Testis (tissue), 3 donors: Measurements from ENCODE around the gene PAPSS2. TPM values are rescaled to one million over a fixed set of nuclear protein-coding genes. Genes with fewer than 3 reads are reported as not detected.
"Not testable (repeated sequence)": the region's sequence is repeated elsewhere in the genome, so short reads cannot be mapped to it uniquely, and the experiment has no call there.

Experiments used
- DNase-seq: peaks from one replicate; pipeline ENCODE4 v3.0.0-alpha.2; 2019
- H3K27ac ChIP-seq, 2 donors: fragments of 200-600 bp; sonication (generic); one replicate each; pipeline ENCODE4 v1.5.1; 2019
- H3K27me3 ChIP-seq: fragments of 200-600 bp; sonication (generic); one replicate; pipeline ENCODE4 v1.5.1; 2019
- H3K36me3 ChIP-seq: fragments of 200-600 bp; sonication (generic); one replicate; pipeline ENCODE4 v1.5.1; 2017; ENCODE audit warnings: low read depth; ENCODE audit errors: missing control alignments
- H3K4me1 ChIP-seq: fragments of 200-600 bp; sonication (generic); one replicate; pipeline ENCODE4 v1.5.1; 2019
- H3K4me3 ChIP-seq, 2 donors: fragments of 200-600 bp; sonication (generic); one replicate each; pipeline ENCODE4 v1.5.1; 2017 to 2019
- H3K9me3 ChIP-seq: fragments of 200-600 bp; sonication (generic); one replicate; pipeline ENCODE4 v1.5.1; 2017
- POLR2A ChIP-seq: fragments of 450-650 bp; IDR thresholded peaks from one replicate; pipeline ENCODE4 v1.6.1; 2017; ENCODE audit warnings: antibody characterized with exemption, mild to moderate bottlenecking, moderate library complexity
- WGBS, 2 donors: methylation state at CpG; one replicate each; pipeline ENCODE4 v1.1.5; 2018; 5-methylcytosine and 5-hydroxymethylcytosine counted together
- intact Hi-C: fragments of 100-400 bp; cut with DNase I; formaldehyde crosslinking; loops from one replicate; pipeline ENCODE4 v1.15.1; 2023; ENCODE audit warnings: low total_unique reads
- polyA plus RNA-seq: library from polyadenylated mRNA; stranded (reverse); fragments of 350-450 nt; fragmentation: Illumina TruSeq; extraction: RNeasy Lipid Tissue Mini Kit (QIAGEN cat#74804); gene quantifications from one replicate; pipeline ENCODE4 v1.2.3, GENCODE V29; 2014; ENCODE audit warnings: low read depth, low replicate concordance; ENCODE audit not compliant: insufficient read depth
- total RNA-seq, 2 donors: library from RNA; depleted of rRNA; stranded (reverse); fragments of >200 nt; gene quantifications; one replicate each; pipeline ENCODE4 v1.2.3, GENCODE V29; 2016
- TF ChIP-seq, protein P1 (sequence below), 3 experiments: fragments of 450-650 bp in 2 of 3; fragments of 200-600 bp in 1 of 3; sonication (generic) in 1 of 3; IDR thresholded peaks; one replicate each; pipeline ENCODE4 v1.5.1; 2016 to 2019; ENCODE audit warnings: antibody characterized with exemption in 3 of 3, mild to moderate bottlenecking in 2 of 3, moderate library complexity in 1 of 3

PAPSS2 gene
- total and polyA plus RNA-seq, 3 donors from 2014 or later = 4.6 to 20.1 (median 6.4) TPM

DNA sequence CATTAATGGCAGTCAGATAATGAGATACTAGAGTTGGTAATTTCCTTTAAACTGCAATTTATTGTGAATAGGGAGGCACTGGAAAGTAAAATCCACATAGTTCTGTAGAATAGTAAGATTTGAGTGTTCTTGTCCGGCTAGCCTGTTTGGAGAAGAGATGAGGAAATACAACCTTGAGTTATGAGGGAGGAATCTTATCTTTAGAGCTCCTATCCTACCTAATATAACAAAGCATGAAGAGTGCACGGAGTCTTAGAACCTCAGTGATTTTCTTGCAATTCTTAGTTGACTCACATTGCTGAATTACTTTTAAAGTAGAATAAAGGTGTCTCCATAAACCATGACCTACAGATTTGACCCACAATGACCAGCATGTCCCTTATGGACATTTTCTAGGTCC, 84.9 kb downstream of the PAPSS2 start:
- TF ChIP-seq POLR2A = no peak
- TF ChIP-seq, protein P1, sequence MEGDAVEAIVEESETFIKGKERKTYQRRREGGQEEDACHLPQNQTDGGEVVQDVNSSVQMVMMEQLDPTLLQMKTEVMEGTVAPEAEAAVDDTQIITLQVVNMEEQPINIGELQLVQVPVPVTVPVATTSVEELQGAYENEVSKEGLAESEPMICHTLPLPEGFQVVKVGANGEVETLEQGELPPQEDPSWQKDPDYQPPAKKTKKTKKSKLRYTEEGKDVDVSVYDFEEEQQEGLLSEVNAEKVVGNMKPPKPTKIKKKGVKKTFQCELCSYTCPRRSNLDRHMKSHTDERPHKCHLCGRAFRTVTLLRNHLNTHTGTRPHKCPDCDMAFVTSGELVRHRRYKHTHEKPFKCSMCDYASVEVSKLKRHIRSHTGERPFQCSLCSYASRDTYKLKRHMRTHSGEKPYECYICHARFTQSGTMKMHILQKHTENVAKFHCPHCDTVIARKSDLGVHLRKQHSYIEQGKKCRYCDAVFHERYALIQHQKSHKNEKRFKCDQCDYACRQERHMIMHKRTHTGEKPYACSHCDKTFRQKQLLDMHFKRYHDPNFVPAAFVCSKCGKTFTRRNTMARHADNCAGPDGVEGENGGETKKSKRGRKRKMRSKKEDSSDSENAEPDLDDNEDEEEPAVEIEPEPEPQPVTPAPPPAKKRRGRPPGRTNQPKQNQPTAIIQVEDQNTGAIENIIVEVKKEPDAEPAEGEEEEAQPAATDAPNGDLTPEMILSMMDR (IDR thresholded peaks at IDR 0.05) = no peak
- no peak overlapping the region for H3K4me3 ChIP-seq
- no peak overlapping the region for H3K27ac ChIP-seq
- H3K27me3 ChIP-seq = no peaks in the 10 kb centered on the region
- intact Hi-C loops = no loop called here
- 70 to 76% methylated on average over 2 of the region's 2 CpGs for WGBS, 2 donors
- no peaks in the 10 kb centered on the region for H3K9me3 ChIP-seq
- no peaks in the 10 kb centered on the region for H3K4me1 ChIP-seq
- no peaks in the 10 kb centered on the region for H3K36me3 ChIP-seq
- DNase-seq = no peak

- no peak for DNase-seq
- Histone ChIP-seq H3K27ac (no peak overlapping the region), H3K36me3 (no peaks in the 10 kb centered on the region), H3K9me3 (no peaks in the 10 kb centered on the region), H3K4me1 (no peaks in the 10 kb centered on the region), H3K27me3 (no peaks in the 10 kb centered on the region), H3K4me3 (no peak overlapping the region)
- WGBS, 2 donors = 18 to 46% methylated on average over 4 of the region's 4 CpGs
- no peak for TF ChIP-seq POLR2A
- TF ChIP-seq, protein P1 (IDR thresholded peaks at IDR 0.05) = no peak
- intact Hi-C loops = no loop called here
Measured at GRCh38 chr10:87746911-87747310, 87.2 kb downstream of the PAPSS2 start.

GRCh38 chr10:87748244-87748643, 88.6 kb downstream of the PAPSS2 start:
- H3K9me3 ChIP-seq, H3K27ac ChIP-seq, H3K36me3 ChIP-seq, H3K4me1 ChIP-seq, intact Hi-C loops, DNase-seq, H3K27me3 ChIP-seq, H3K4me3 ChIP-seq: not testable (repeated sequence)
- WGBS, 2 donors = 83 to 85% methylated on average over 4 of the region's 4 CpGs

DNA sequence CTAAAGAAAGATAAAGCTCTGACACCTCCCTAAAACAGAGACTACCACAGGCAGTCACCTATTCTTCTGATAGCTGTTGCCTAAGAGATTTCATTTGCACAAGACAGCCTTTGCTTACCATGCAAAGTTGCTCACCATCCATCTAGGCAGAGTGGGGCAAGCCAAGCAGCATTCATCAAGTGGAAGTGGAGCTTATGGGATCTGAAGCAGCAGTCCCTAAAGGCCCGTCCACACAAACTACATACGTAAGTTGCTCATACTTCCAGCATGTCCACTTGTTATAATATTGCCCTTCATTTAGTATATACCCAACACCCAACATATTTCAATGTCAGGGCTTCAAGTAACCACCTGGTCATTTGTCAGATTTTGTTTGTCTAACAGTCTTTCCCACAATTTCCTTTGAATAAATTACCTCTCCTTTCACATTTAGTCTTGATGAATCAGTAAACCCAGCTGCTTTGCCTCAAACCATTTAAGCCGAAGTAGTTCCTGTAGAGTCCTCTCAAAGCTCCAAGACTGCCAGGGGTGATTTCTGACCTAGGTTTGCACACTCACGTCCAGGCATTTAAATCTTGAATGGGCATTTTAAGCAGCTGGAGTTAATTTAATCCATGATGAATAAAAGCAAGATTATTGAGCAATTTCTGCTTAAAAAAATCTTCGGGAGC, 90.5 kb downstream of the PAPSS2 start:
- H3K27me3 ChIP-seq = no peaks in the 10 kb centered on the region
- TF ChIP-seq, protein P1 (IDR thresholded peaks at IDR 0.05) = no peak
- TF ChIP-seq POLR2A = no peak
- no peaks in the 10 kb centered on the region for H3K4me1 ChIP-seq
- H3K4me3 ChIP-seq = no peak overlapping the region
- no peaks in the 10 kb centered on the region for H3K9me3 ChIP-seq
- 69 to 74% methylated on average over 5 of the region's 5 CpGs for WGBS, 2 donors
- no peak for DNase-seq
- H3K36me3 ChIP-seq = no peaks in the 10 kb centered on the region
- intact Hi-C loops = no loop called here
- H3K27ac ChIP-seq = no peak overlapping the region

DNA sequence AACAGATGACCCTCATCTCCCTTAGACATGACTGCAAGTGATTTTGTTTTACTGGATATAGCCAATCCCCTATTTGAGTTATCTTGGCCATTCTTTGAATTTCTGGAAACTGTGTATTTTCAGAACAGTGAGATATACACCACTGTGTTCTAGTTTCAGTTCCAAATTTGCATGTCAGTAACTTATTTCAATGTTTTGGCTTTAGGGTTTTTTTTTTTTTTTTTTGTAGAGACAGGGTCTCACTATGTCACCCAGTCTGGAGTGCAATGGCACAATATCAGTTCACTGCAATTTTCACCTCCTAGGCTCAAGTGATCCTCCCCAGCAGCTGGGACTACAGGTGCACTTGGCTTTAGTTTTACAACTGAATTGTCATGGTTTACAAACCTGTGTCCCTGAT, 91.1 kb downstream of the PAPSS2 start:
- H3K27me3 ChIP-seq = no peaks in the 10 kb centered on the region
- H3K9me3 ChIP-seq = no peaks in the 10 kb centered on the region
- no peak overlapping the region for H3K4me3 ChIP-seq
- TF ChIP-seq, protein P1 (IDR thresholded peaks at IDR 0.05) = no peak
- TF ChIP-seq POLR2A = no peak
- no peak overlapping the region for H3K27ac ChIP-seq
- intact Hi-C loops = no loop called here
- no peak for DNase-seq
- H3K36me3 ChIP-seq = no peaks in the 10 kb centered on the region
- H3K4me1 ChIP-seq = no peaks in the 10 kb centered on the region
